Measurements from ENCODE around the gene IRF7. TPM values are rescaled to one million over a fixed set of nuclear protein-coding genes. Genes with fewer than 3 reads are reported as not detected.

IRF7 gene
- total and polyA plus RNA-seq, 9 of the 15 experiments (the other 6 are each of a cell fraction or from before 2014, with no cell fraction given), result 0.27 to 7.6 (median 1.8) TPM

DNA sequence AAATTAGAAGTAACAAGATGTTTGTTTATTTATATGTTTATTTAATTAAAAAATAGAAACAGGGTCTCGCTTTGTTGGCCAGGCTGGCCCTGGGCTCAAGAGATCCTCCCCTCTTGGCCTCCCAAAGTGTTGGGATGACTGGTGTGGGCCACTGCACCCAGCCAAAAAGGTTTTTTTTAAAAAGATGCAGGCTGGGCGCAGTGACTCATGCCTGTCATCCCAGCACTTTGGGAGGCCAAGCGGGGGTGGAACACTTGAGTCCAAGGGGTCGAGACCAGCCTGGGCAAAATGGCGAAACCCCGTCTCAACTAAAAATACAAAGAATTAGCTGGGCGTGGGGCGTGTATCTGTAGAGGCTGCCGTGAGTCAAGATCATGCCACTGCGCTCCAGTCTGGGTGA is 34.7 kb upstream of the IRF7 start:
- H3K9me3 ChIP-seq (replicated peaks; ENCODE audit: control insufficient read depth, insufficient read depth, low read depth, low read length), result no peaks in the 10 kb centered on the region
- no peak overlapping the region for H2AFZ ChIP-seq (ENCODE audit: low read depth, low read length)
- H3K9me1 ChIP-seq (ENCODE audit: control insufficient read depth, insufficient read depth, low read length), result no peaks in the 10 kb centered on the region
- POLR2A ChIA-PET, result interaction anchor here (1.1 kb wide), 1 partner anchor 24 kb away, joined by 4 read pairs; no protein-coding TSS in a partner anchor
- DNase-seq (ENCODE audit: extremely low read depth in 1 of 4, low spot score in 3 of 4) (no peak), FAIRE-seq (no peak), ATAC-seq (no peak)
- H3K27ac ChIP-seq (ENCODE audit: extremely low read depth, low read depth, low read length), result no peak overlapping the region
- in situ Hi-C loops (cut with MboI) (no loop called here), intact Hi-C loops (cut with micrococcal nuclease) (no loop called here)
- BruUV-seq (replicated peaks), result no TSS peak
- CTCF ChIA-PET (ENCODE audit: low intra/inter-chr PET ratio), result interaction anchor here (0.6 kb wide), 1 partner anchor 160 kb away, joined by 6 read pairs; no protein-coding TSS in a partner anchor
- H3K36me3 ChIP-seq (ENCODE audit: control insufficient read depth, insufficient read depth, low read length), result peaks cover 70% of the 10 kb centered on the region; the same call in 2 of the 3 replicates
- TF ChIP-seq EP300 (IDR thresholded peaks at IDR 0.05; ENCODE audit: low read length) (no peak), HMGN3 (IDR thresholded peaks at IDR 0.05; ENCODE audit: borderline replicate concordance, extremely low read depth, insufficient read length, low read depth, low read length) (no peak), FOXA1 (IDR thresholded peaks at IDR 0.05; ENCODE audit: borderline replicate concordance) (no peak), NRF1 (conservative IDR thresholded peaks at IDR 0.05 in 1 of 2, IDR thresholded peaks at IDR 0.05 in 1 of 2) (no peak), PTBP1 (IDR thresholded peaks at IDR 0.05; ENCODE audit: low read depth, low read length) (no peak), CAMTA2 (CRISPR knock-in tag; conservative IDR thresholded peaks at IDR 0.05) (no peak), NCOA4 (IDR thresholded peaks at IDR 0.05; ENCODE audit: partially characterized antibody) (no peak), ARNT (IDR thresholded peaks at IDR 0.05) (no peak), PML (IDR thresholded peaks at IDR 0.05; ENCODE audit: low read length) (no peak), MIER1 (IDR thresholded peaks at IDR 0.05; ENCODE audit: low read depth) (no peak), ADNP (tag; IDR thresholded peaks at IDR 0.05) (no peak), ZFP1 (CRISPR knock-in tag; IDR thresholded peaks at IDR 0.05) (no peak), GTF2A2 (tag; IDR thresholded peaks at IDR 0.05) (no peak), CBX8 (IDR thresholded peaks at IDR 0.05; ENCODE audit: borderline replicate concordance, extremely low read depth, low read depth, low read length, poor library complexity, severe bottlenecking) (no peak), XRCC4 (IDR thresholded peaks at IDR 0.05; ENCODE audit: extremely low read depth, insufficient read depth, insufficient read length) (no peak), STAT5B (CRISPR knock-in tag; IDR thresholded peaks at IDR 0.05) (no peak)
- TF ChIP-seq, protein P1, sequence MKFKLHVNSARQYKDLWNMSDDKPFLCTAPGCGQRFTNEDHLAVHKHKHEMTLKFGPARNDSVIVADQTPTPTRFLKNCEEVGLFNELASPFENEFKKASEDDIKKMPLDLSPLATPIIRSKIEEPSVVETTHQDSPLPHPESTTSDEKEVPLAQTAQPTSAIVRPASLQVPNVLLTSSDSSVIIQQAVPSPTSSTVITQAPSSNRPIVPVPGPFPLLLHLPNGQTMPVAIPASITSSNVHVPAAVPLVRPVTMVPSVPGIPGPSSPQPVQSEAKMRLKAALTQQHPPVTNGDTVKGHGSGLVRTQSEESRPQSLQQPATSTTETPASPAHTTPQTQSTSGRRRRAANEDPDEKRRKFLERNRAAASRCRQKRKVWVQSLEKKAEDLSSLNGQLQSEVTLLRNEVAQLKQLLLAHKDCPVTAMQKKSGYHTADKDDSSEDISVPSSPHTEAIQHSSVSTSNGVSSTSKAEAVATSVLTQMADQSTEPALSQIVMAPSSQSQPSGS (CRISPR knock-in tag; IDR thresholded peaks at IDR 0.05), result no peak
- TF ChIP-seq, protein P2, sequence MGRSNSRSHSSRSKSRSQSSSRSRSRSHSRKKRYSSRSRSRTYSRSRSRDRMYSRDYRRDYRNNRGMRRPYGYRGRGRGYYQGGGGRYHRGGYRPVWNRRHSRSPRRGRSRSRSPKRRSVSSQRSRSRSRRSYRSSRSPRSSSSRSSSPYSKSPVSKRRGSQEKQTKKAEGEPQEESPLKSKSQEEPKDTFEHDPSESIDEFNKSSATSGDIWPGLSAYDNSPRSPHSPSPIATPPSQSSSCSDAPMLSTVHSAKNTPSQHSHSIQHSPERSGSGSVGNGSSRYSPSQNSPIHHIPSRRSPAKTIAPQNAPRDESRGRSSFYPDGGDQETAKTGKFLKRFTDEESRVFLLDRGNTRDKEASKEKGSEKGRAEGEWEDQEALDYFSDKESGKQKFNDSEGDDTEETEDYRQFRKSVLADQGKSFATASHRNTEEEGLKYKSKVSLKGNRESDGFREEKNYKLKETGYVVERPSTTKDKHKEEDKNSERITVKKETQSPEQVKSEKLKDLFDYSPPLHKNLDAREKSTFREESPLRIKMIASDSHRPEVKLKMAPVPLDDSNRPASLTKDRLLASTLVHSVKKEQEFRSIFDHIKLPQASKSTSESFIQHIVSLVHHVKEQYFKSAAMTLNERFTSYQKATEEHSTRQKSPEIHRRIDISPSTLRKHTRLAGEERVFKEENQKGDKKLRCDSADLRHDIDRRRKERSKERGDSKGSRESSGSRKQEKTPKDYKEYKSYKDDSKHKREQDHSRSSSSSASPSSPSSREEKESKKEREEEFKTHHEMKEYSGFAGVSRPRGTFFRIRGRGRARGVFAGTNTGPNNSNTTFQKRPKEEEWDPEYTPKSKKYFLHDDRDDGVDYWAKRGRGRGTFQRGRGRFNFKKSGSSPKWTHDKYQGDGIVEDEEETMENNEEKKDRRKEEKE (IDR thresholded peaks at IDR 0.05; ENCODE audit: borderline replicate concordance in 1 of 2, control insufficient read depth in 1 of 2, low read depth in 2 of 2, low read length in 1 of 2), result no peak
- peaks cover 0 to 11% of the 10 kb centered on the region in 2 experiments; a peak in 2 of 5 replicates for H3K4me1 ChIP-seq (replicated peaks in 1 of 2; ENCODE audit: control insufficient read depth in 2 of 2, insufficient read depth in 2 of 2, low read length in 2 of 2)
- no peaks in the 10 kb centered on the region for H3K79me2 ChIP-seq (ENCODE audit: control insufficient read depth, insufficient read depth, low read length)
- no peaks in the 10 kb centered on the region for H4K20me1 ChIP-seq (replicated peaks; ENCODE audit: control insufficient read depth, insufficient read depth, low read length)
- WGBS (ENCODE audit: insufficient coverage, low coverage, missing lambda C conversion rate), result 90% methylated on average over 9 of the region's 10 CpGs
- no peaks in the 10 kb centered on the region for H3K27me3 ChIP-seq (ENCODE audit: control insufficient read depth in 2 of 2, insufficient read depth in 2 of 2, low read length in 2 of 2)
- no peak overlapping the region for H3K9ac ChIP-seq (ENCODE audit: insufficient read depth in 1 of 2, low read depth in 2 of 2, low read length in 2 of 2)
- H3K4me2 ChIP-seq (ENCODE audit: insufficient read depth, low read length), result no peak overlapping the region
- H3K4me3 ChIP-seq, result no peak overlapping the region
